H1 (cell line): Measurements from ENCODE around the gene NPS. TPM values are rescaled to one million over a fixed set of nuclear protein-coding genes. Genes with fewer than 3 reads are reported as not detected.

Experiments
- CTCF ChIA-PET: fragments of 300-600 bp; sonication (Branson Sonifier 250); formaldehyde crosslinking; loops from one replicate; lab custom pipeline; 2021; ENCODE audit not compliant: partially characterized antibody; lab: Charles Lee
- POLR2A ChIA-PET: fragments of 300-600 bp; sonication (Branson Sonifier 250); formaldehyde crosslinking; loops from one replicate; lab custom pipeline; 2021; ENCODE audit warnings: inconsistent platforms; ENCODE audit not compliant: partially characterized antibody; lab: Charles Lee
- DNase-seq, 2 experiments: peaks; one replicate each; pipeline versions ENCODE4 v3.0.0 to v3.0.0-alpha.2; 2010 to 2022; ENCODE audit warnings: low spot score in 2 of 2, low read depth in 1 of 2, mixed read lengths in 1 of 2
- FAIRE-seq: peaks from 2 replicates; lab custom pipeline; 2011; peaks lifted over from hg19 to GRCh38; lab: Jason Lieb, UNC
- H2AFZ ChIP-seq: 2 replicates; pipeline ENCODE4 v1.8.1; 2012; ENCODE audit warnings: low read length, inconsistent platforms
- H2AK5ac ChIP-seq: 2 replicates; pipeline ENCODE4 v1.6.1; 2013; ENCODE audit warnings: low read depth, low read length
- H2BK120ac ChIP-seq: replicated peaks from 2 replicates; pipeline ENCODE3; 2013; ENCODE audit warnings: low read depth, low read length, inconsistent platforms
- H2BK12ac ChIP-seq: 2 replicates; pipeline ENCODE4 v1.6.1; 2013; ENCODE audit warnings: low read depth, low read length
- H2BK15ac ChIP-seq: 2 replicates; pipeline ENCODE4 v1.6.1; 2013; ENCODE audit warnings: low read length
- H2BK20ac ChIP-seq: 2 replicates; pipeline ENCODE4 v1.6.1; 2013; ENCODE audit warnings: low read length
- H2BK5ac ChIP-seq: 2 replicates; pipeline ENCODE4 v1.6.1; 2013; ENCODE audit warnings: low read depth, low read length
- H3K14ac ChIP-seq: 2 replicates; pipeline ENCODE4 v1.6.1; 2013; ENCODE audit warnings: inconsistent platforms; ENCODE audit not compliant: insufficient read length
- H3K18ac ChIP-seq: 2 replicates; pipeline ENCODE4 v1.6.1; 2013; ENCODE audit warnings: low read length; ENCODE audit errors: extremely low read depth
- H3K23ac ChIP-seq: 2 replicates; pipeline ENCODE4 v1.6.1; 2013; ENCODE audit warnings: inconsistent platforms; ENCODE audit not compliant: insufficient read length
- H3K23me2 ChIP-seq: 2 replicates; pipeline ENCODE4 v1.6.1; 2013; ENCODE audit warnings: low read depth, low read length
- H3K27ac ChIP-seq: 2 replicates; pipeline ENCODE4 v1.6.1; 2011; ENCODE audit warnings: low read depth, low read length, inconsistent platforms
- H3K27me3 ChIP-seq, 4 experiments: replicated peaks in 1 of 4; 1 replicate in 1 of 4; 2 replicates in 3 of 4; pipeline versions ENCODE4 v1.6.1 to v1.8.1; 2011 to 2013; ENCODE audit warnings: low read length in 3 of 4, mild to moderate bottlenecking in 3 of 4, inconsistent platforms in 2 of 4, mixed read lengths in 2 of 4, moderate library complexity in 1 of 4; ENCODE audit not compliant: control insufficient read depth in 3 of 4, insufficient read depth in 3 of 4; ENCODE audit errors: extremely low read depth in 1 of 4
- H3K36me3 ChIP-seq, 4 experiments: 2 replicates each; pipeline versions ENCODE4 v1.6.1 to v1.8.1; 2011 to 2013; ENCODE audit warnings: mild to moderate bottlenecking in 4 of 4, low read length in 3 of 4, moderate library complexity in 2 of 4, control low read depth in 1 of 4, inconsistent platforms in 1 of 4; ENCODE audit not compliant: insufficient read depth in 4 of 4, control insufficient read depth in 2 of 4
- H3K4ac ChIP-seq: replicated peaks from 2 replicates; pipeline ENCODE3; 2013; ENCODE audit warnings: low read length, low read depth, mixed read lengths, inconsistent platforms; ENCODE audit not compliant: insufficient read length
- H3K4me1 ChIP-seq, 4 experiments: replicated peaks in 1 of 4; 1 replicate in 1 of 4; 2 replicates in 3 of 4; pipeline versions ENCODE4 v1.6.1 to v1.8.1; 2011 to 2013; ENCODE audit warnings: low read length in 3 of 4, inconsistent platforms in 2 of 4, mixed read lengths in 1 of 4; ENCODE audit not compliant: insufficient read depth in 4 of 4, control insufficient read depth in 3 of 4
- H3K4me2 ChIP-seq, 2 experiments: 2 replicates each; pipeline versions ENCODE4 v1.6.1 to v1.8.1; 2011 to 2013; ENCODE audit warnings: low read depth in 2 of 2, low read length in 2 of 2, control low read depth in 1 of 2, inconsistent platforms in 1 of 2, mild to moderate bottlenecking in 1 of 2; ENCODE audit not compliant: insufficient read depth in 1 of 2
- H3K4me3 ChIP-seq, 4 experiments: fragments of 200-600, 300-600 bp in 1 of 4; sonication (generic), shearing (Covaris generic), sonication (Bioruptor Twin) in 1 of 4; 2 replicates each; pipeline versions ENCODE4 v1.5.1 to v1.8.1; 2011 to 2016; ENCODE audit warnings: low read length in 4 of 4, low read depth in 3 of 4, control low read depth in 2 of 4, inconsistent platforms in 2 of 4, mild to moderate bottlenecking in 2 of 4, mixed read lengths in 1 of 4, moderate library complexity in 1 of 4; ENCODE audit not compliant: insufficient read depth in 2 of 4; ENCODE audit errors: extremely low read depth in 1 of 4
- H3K56ac ChIP-seq: replicated peaks from 2 replicates; pipeline ENCODE3; 2013; ENCODE audit warnings: low read depth, mild to moderate bottlenecking, mixed read lengths, low read length, inconsistent platforms; ENCODE audit not compliant: insufficient read length
- H3K79me1 ChIP-seq: 2 replicates; pipeline ENCODE4 v1.6.1; 2013; ENCODE audit warnings: low read depth, low read length, control low read depth
- H3K79me2 ChIP-seq, 2 experiments: 2 replicates each; pipeline versions ENCODE4 v1.6.1 to v1.8.1; 2012 to 2013; ENCODE audit warnings: low read length in 2 of 2, mild to moderate bottlenecking in 2 of 2, inconsistent platforms in 1 of 2; ENCODE audit not compliant: insufficient read depth in 2 of 2, control insufficient read depth in 1 of 2
- H3K9ac ChIP-seq, 4 experiments: replicated peaks in 1 of 4; 1 replicate in 1 of 4; 2 replicates in 3 of 4; pipeline versions ENCODE4 v1.6.1 to v1.8.1; 2011 to 2013; ENCODE audit warnings: low read depth in 3 of 4, low read length in 3 of 4, control low read depth in 2 of 4, mild to moderate bottlenecking in 2 of 4, moderate library complexity in 2 of 4, inconsistent platforms in 1 of 4; ENCODE audit errors: extremely low read depth in 1 of 4
- H3K9me3 ChIP-seq, 2 experiments: 2 replicates each; pipeline versions ENCODE4 v1.6.1 to v1.8.1; 2012 to 2013; ENCODE audit warnings: mild to moderate bottlenecking in 2 of 2, moderate library complexity in 2 of 2, control low read depth in 1 of 2, inconsistent platforms in 1 of 2, low read depth in 1 of 2, low read length in 1 of 2, mixed read lengths in 1 of 2; ENCODE audit not compliant: insufficient read depth in 2 of 2
- H4K20me1 ChIP-seq, 2 experiments: replicated peaks in 1 of 2; 2 replicates each; pipeline versions ENCODE3 to v1.8.1; 2011 to 2013; ENCODE audit warnings: inconsistent platforms in 2 of 2, low read length in 2 of 2, mild to moderate bottlenecking in 1 of 2; ENCODE audit not compliant: insufficient read depth in 2 of 2, control insufficient read depth in 1 of 2
- H4K5ac ChIP-seq: 2 replicates; pipeline ENCODE4 v1.6.1; 2013; ENCODE audit warnings: low read length, low read depth, mixed read lengths, inconsistent platforms; ENCODE audit not compliant: insufficient read length
- H4K8ac ChIP-seq: 2 replicates; pipeline ENCODE4 v1.8.0; 2013; ENCODE audit warnings: mild to moderate bottlenecking, moderate library complexity, low read length, inconsistent platforms; ENCODE audit not compliant: insufficient read depth; ENCODE audit errors: extremely low read depth
- H4K91ac ChIP-seq: replicated peaks from 2 replicates; pipeline ENCODE3; 2013; ENCODE audit warnings: low read length, mixed read lengths, inconsistent platforms; ENCODE audit not compliant: insufficient read length
- GTF2F1 ChIP-seq: IDR thresholded peaks from 2 replicates; pipeline ENCODE4 v1.6.1; 2012; ENCODE audit warnings: low read depth, low read length, improper control_type of control experiment, borderline replicate concordance
- KDM5A ChIP-seq: fragments of 200-600 bp; IDR thresholded peaks from 2 replicates; pipeline ENCODE4 v1.7.1; 2012; ENCODE audit warnings: mild to moderate bottlenecking, low read length, inconsistent platforms, mixed read lengths
- MAFK ChIP-seq: IDR thresholded peaks from 2 replicates; pipeline ENCODE4 v1.6.1; 2012; ENCODE audit warnings: low read depth, mild to moderate bottlenecking, improper control_type of control experiment, low read length
- MAX ChIP-seq: IDR thresholded peaks from 2 replicates; pipeline ENCODE4 v1.6.1; 2012; ENCODE audit warnings: inconsistent platforms
- POLR2AphosphoS5 ChIP-seq: IDR thresholded peaks from 2 replicates; pipeline ENCODE4 v1.6.1; 2011; ENCODE audit warnings: low read depth, low read length
- RAD21 ChIP-seq, 2 experiments: IDR thresholded peaks in 1 of 2; conservative IDR thresholded peaks in 1 of 2; 2 replicates each; pipeline ENCODE4 v1.6.1; 2011; ENCODE audit warnings: low read depth in 2 of 2, low read length in 2 of 2, improper control_type of control experiment in 1 of 2, inconsistent platforms in 1 of 2, mild to moderate bottlenecking in 1 of 2, moderate library complexity in 1 of 2
- SAP30 ChIP-seq: fragments of 300-600 bp; sonication (generic); IDR thresholded peaks from 2 replicates; pipeline ENCODE4 v1.7.1; 2012; ENCODE audit warnings: low read length, moderate library complexity, mild to moderate bottlenecking, inconsistent platforms; ENCODE audit not compliant: insufficient read depth, insufficient replicate concordance
- TAF7 ChIP-seq: optimal IDR thresholded peaks from 2 replicates; pipeline ENCODE3; 2011; ENCODE audit warnings: low read depth, mild to moderate bottlenecking, inconsistent platforms, low read length, moderate library complexity, borderline replicate concordance
- WGBS, 2 experiments: shearing (Covaris generic) in 1 of 2; methylation state at CpG; one replicate each; pipeline versions ENCODE4 v1.1.6 to v1.1.7; 2013 to 2015; ENCODE audit warnings: low lambda C conversion rate in 2 of 2, mixed read lengths in 2 of 2, inconsistent platforms in 1 of 2, low coverage in 1 of 2, missing lambda C conversion rate in 1 of 2; ENCODE audit not compliant: insufficient replicate concordance in 2 of 2, insufficient coverage in 1 of 2, insufficient read length in 1 of 2; ENCODE audit errors: extremely low coverage in 1 of 2, missing lambda C conversion rate in 1 of 2; 5-methylcytosine and 5-hydroxymethylcytosine counted together
- polyA plus RNA-seq, 7 experiments: library from polyadenylated mRNA; depleted of rRNA in 3 of 7; stranded (reverse) in 5 of 7; unstranded in 2 of 7; fragments of >200 nt in 5 of 7; fragments of 200-250 nt in 2 of 7; gene quantifications; 1 replicate in 5 of 7; 2 replicates in 1 of 7; 4 replicates in 1 of 7; pipeline versions ENCODE4 v1.2.1 to v1.2.3, GENCODE V29; 2011 to 2013; ENCODE audit warnings: missing spikeins in 2 of 7, mixed read lengths in 2 of 7
- total RNA-seq: library from RNA; stranded (reverse); fragmentation: NEBNext Ultra II Directional; extraction: Animal tissue kit (Norgen Biotek cat#: 25700); gene quantifications from 2 replicates; pipeline ENCODE4 v1.2.1, GENCODE V29; 2021

The NPS gene
- total and polyA plus RNA-seq, 2 of the 8 experiments (the other 6 are each of a cell fraction or from before 2014, with no cell fraction given), result not detected

- no peaks in the 10 kb centered on the region for H3K79me1 ChIP-seq
- no peak overlapping the region for H3K9ac ChIP-seq
- no peak overlapping the region for H2BK20ac ChIP-seq
- no peaks in the 10 kb centered on the region; a peak in 1 of 4 replicates for H3K9me3 ChIP-seq
- POLR2A ChIA-PET, result no interaction called here
- H3K27ac ChIP-seq, result no peak overlapping the region
- H3K4ac ChIP-seq, result no peak overlapping the region
- H3K4me1 ChIP-seq, result no peaks in the 10 kb centered on the region
- no peaks in the 10 kb centered on the region for H3K79me2 ChIP-seq
- H3K27me3 ChIP-seq, result no peaks in the 10 kb centered on the region
- WGBS, 2 experiments, result 92% methylated on average over 1 of the region's 1 CpG; no CpG with 5 or more reads in 1 of the 2 experiments
- H3K23ac ChIP-seq, result no peak overlapping the region
- TF ChIP-seq MAFK, result no peak
- no peak for TF ChIP-seq TAF7
- TF ChIP-seq SAP30, result no peak
- no peak for TF ChIP-seq RAD21 (IDR thresholded peaks at IDR 0.05 in 1 of 2, conservative IDR thresholded peaks at IDR 0.05 in 1 of 2; ENCODE audit: low read depth in 2 of 2, low read length in 2 of 2)
- TF ChIP-seq GTF2F1, result no peak
- no peak for TF ChIP-seq POLR2AphosphoS5
- TF ChIP-seq KDM5A, result no peak
- TF ChIP-seq MAX, result no peak
- TF ChIP-seq, all 59 proteins: peak for 0
- Histone ChIP-seq H4K8ac (no peak overlapping the region), H2BK15ac (no peak overlapping the region), H3K4me3 (no peak overlapping the region), H4K5ac (no peak overlapping the region), H2AK5ac (no peak overlapping the region), H4K91ac (no peak overlapping the region), H2BK5ac (no peak overlapping the region), H3K36me3 (no peaks in the 10 kb centered on the region), H3K14ac (no peak overlapping the region), H3K23me2 (no peaks in the 10 kb centered on the region), H4K20me1 (no peaks in the 10 kb centered on the region), H3K56ac (no peak overlapping the region), H3K4me2 (no peak overlapping the region), H3K18ac (no peak overlapping the region), H2BK120ac (no peak overlapping the region), H2AFZ (no peak overlapping the region), H2BK12ac (no peak overlapping the region)
- DNase-seq (no peak), FAIRE-seq (no peak)
- CTCF ChIA-PET, result interaction anchor here (0.5 to 1.6 kb wide), 3 partner anchors 10 to 141 kb away, joined by 3 to 4 read pairs (median 3); no protein-coding TSS in a partner anchor
Measured at GRCh38 chr10:127534496-127534895, 14.6 kb upstream of the NPS start.
